Medulla oblongata (tissue), 1 donor: ENCODE results near the gene GFAP.

Source experiments
- DNase-seq: peaks from one replicate; pipeline ENCODE4 v3.0.0-alpha.2; 2015; ENCODE audit errors: extremely low spot score

The GFAP gene

DNA sequence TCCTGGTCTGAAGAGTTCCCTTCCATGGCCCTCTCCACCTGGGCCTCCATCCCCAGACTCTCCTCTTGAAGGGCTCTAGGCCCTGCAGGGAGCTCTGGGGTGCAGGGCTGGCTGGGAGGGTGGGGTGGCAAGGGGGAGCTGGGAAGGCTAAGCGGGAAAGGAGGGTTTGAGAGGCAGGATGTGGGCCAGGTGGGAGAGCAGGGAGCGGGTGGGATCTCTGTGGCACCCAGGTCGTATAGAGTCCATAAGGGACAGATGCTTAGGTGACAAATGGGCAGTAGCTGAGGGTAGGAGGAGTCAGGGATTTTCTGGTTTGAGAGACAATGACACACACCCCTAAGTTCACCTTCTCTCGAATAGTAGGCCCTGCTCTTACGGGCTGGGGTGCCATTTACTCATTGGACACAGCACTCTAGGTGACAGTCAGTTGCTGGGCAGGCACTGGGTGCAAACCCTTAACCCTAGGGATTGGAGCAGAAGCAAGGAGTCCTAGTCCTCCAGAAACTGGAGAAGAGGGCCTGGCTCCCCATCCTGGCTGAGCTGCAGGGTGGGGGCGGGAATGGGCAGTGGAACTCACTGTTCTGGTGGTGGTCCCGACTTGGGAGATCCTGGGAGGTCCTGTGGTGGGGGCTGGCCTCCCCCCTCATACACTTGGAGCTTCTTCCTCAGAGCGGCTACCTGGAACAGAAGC is 16.9 kb upstream of the GFAP start:
- no peak for DNase-seq

DNA sequence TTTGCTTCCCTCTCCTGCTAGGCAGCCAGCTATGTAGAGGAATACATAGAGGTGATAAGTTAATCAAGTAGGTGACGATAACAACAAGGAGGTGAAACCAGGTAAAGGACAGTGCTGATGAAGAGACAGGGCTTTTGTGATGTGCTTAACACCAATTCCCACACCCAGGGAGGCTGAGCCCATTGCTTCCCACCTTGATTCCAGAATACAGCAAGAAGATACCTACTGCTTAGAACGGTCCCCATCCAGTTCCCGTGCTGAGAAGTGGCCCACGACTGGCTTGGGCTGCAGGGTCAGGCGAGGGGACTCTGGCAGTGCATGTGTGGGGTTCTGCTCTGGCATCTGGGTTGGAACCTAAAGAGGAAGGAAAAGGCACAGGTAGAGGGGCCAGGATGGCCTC is 16.1 kb upstream of the GFAP start:
- DNase-seq, result no peak

DNA sequence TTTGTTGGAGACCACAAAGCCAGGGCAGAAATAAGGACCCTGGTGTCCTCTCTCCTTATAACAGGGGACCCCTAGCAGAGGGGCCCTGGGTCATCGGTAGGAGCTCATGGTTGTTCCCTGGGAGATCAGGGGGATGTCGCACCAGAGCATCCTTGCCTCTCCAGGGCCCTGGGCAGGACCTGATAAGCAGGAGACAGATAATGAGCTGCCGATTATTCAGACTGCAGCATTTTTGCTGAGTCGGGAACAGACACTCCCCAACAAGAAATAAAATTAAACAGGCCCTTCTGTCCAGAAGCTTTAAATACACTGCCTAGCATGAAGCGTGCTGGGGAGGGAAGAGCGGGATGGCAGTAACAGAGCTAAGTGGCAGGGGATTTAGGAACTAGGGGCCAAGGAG is 15.4 kb upstream of the GFAP start:
- DNase-seq, result no peak

DNA sequence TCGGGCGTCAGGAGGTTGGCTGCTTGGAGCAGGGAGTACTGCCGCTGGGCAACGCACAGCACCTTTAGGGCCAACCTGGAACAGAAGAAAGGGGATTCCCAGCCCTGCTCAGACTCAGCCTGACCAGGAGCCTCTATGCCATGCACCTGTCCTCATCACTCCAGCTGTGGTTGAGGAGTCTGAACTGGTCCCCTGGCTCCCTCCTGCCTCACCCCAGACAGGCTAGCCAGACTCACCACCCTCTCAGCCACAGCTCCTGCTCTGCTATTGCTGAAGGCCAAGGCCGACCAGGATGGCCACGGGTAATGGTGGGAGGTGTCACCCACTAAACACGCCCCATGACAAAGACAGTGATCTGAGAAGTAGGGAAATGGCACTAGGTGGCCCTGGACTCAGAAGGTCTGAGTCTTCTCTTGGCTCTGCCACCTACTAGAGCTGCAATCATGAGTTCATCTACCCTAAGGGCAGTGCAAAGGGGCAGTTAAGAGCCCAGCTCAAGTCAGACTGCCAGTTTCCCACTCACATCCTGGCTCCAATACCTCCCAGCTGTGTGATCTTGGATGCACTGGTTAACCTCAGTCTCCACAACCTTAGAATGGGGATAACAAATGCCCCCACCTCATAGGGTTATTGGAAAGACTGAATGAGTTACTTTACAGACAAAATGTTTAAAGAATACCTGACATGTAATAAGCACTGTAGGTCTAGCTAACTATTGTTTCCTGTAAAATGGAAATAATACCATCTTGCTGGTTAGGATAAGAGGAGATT is 13.8 kb upstream of the GFAP start:
- DNase-seq, result no peak

DNA sequence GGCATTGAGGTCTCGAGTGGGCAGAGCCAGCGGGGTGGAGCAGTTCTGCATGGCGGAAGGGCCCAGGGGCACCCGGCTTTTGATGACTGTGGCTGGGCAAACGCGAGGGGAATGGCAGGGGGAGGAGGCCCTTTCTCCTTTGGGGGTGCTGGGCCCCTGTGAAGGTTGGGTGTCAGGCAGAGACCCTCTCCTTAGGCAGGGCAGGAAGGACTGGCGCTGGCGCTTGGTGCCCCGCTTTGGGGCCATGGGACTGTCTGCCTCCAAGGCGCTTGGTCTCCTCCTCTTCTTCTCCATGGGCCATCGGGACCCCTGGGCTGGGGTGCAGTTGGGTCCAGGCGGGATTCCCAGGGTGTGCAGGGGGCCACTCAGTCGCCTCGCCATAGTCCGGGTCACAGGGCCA is 12.8 kb upstream of the GFAP start:
- no peak for DNase-seq

DNA sequence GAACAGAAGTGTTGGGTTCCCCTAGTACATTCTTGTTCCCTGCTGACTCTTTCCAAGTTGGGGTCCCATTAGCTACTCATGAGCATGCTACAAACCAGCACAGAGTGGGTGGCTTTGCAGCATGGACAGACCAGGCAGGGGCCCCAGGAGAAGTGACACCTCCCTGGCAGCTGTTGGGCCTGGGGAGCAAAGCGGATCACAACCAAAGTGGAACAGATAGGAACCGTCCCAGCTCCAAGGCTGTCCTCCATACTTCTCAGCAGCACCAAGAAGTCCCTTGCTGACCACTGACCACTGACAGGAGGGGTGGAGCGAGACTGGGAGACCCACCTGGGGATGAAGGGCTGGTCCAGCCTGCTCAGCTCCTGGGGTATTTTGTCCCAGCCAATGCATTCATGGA is 12.4 kb upstream of the GFAP start:
- DNase-seq, result no peak

DNA sequence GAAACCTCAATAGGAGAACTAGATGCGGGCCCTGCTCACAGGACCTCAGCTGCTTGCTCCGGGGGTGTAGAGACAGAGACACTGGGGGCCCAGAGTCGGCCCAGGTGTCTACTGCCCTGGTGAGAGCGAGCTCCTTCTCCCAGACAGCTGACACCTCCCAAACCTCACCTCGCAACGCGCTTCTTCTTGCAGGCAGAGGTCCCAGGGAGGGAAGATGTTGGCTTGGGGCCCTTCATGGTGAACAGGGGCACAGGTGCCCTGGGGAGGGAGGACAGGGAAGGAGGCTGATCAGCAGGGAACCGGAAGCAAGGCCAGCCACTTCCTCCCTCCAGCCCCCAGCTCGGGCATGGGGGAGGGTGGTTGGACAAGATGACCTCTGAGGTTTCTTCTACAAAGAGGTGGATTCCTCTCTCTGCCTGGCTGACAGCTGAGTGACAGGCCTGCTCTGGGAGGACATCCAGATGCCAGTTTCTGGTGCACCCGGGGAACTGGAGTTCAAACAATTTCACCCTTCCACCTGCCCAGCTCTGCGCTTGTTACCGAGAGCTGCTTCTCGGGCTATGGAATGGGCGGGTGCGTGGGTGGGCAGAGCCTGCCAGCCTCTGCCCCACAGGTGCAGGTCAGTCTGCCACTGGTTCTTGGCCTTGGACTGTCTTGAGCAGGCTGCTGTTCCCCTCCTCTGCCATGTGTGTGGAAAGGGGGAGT is 11.7 kb upstream of the GFAP start:
- DNase-seq, result no peak

DNA sequence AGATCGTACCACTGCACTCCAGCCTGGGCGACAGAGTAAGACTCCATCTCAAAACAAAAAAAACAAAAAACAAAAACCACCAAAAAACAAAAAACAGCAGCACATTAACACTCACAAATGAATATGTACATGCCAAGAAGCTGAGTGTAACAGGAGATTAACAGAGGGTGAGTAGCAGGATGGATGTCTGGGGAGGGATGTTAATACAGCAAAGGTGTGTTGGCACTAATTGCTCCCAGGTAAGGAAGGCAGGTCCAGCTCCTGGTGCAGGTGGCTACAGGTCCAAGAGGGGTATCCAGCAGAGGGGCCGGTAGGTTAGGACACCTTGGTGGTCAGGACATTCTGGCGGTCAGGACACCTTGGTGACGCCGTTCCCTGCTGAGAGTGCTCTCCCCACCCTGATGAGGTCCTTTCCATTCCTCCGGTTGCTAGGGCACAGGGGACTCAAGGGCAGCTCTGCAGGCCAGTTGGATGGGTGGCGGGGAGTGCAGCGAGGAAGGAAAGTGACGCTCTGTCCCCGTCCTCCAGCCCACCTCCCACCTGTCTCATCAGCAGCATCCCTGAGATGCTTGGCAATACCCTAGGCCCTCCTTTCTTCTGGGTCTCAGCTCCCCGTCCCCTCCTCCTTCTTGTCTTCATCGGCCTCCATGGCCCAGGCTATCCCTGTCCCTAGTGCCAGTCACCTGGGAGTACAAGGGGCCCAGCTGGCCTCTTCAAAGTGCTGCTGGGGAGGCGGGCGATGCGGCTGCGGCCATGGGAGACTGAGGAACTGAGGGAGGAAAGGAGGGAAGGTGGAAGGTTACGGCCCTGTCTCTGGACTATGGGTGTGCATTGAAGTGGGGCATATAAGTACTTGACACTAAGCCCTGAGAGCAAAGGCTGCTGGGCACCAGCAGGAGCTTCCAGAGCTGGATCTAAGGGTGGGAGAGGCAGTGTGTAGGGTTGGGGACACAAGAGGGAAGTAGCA is 10.7 kb upstream of the GFAP start:
- no peak for DNase-seq

DNA sequence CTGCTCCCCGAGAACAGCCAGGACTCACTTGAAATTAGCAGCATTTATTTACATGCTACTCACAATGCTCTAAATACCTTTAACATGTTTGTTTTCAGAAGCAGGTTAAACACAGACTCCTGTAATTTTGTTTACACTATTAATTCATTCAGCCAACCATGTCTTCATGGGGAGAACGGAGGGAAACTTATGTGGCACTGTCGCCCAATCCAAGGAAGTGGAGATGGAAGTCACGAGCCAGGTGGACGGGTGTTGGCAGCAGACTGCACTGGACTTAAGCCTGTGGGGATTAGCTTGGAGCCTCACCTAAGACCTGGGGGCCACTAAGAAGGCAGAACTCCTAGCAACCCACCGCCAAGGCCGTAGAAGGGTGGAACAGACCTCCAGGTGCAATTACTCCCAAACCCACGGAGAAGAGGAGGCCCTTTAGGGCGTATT is 8.8 kb upstream of the GFAP start:
- DNase-seq, result no peak

DNA sequence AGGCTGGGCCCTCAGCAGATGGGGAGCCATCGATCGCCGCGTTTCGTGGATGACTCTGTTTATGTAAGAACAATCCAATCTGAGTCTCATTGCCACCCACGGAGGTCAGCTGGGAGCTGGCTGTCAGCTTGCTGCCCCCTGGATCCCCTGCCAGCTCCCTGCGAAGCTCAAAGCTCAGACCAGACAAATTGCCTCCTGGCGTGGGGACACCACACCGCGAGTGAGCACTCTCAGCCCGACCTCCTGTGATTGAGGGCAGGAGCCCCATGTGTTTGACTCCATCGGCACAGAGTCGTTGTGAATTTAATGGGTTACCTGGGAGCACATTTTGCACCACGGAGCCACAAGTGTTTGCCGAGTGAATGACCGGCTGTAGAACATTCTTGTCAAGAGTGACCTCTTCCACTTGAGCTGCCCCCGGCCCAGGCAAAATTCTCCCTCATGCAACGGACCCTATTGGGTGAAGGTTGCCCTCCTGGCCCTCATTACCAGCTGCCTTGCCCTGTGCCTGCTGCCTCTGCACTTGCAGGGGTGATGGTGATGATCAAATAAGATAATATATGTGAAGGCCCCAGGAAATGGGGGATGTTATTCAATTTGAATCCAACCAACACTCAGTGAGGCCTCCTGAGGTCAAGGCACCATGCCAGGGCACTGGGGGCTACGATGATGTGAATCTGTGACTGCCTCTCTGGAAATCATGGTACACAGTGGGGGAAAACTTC is 7.6 kb upstream of the GFAP start:
- DNase-seq, result no peak

DNA sequence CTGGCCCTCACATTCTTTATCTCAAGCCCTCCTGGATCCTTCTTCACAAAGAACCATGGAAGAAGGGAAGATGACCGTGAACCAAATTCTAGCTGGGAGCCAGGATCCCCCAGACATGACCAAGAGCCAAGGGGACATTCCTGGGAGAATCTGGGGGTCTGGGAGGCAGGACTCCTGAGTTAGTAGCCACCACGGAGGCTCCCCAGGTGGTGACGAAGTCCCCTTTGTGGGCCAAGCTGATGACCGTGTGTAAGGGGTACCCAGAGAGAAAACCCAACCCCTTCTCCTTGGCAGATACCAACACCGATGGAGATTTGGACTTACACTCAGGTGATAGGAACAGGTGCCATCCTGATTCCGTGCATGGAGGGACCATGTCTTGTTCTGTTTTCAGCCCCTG is 6.8 kb upstream of the GFAP start:
- no peak for DNase-seq

DNA sequence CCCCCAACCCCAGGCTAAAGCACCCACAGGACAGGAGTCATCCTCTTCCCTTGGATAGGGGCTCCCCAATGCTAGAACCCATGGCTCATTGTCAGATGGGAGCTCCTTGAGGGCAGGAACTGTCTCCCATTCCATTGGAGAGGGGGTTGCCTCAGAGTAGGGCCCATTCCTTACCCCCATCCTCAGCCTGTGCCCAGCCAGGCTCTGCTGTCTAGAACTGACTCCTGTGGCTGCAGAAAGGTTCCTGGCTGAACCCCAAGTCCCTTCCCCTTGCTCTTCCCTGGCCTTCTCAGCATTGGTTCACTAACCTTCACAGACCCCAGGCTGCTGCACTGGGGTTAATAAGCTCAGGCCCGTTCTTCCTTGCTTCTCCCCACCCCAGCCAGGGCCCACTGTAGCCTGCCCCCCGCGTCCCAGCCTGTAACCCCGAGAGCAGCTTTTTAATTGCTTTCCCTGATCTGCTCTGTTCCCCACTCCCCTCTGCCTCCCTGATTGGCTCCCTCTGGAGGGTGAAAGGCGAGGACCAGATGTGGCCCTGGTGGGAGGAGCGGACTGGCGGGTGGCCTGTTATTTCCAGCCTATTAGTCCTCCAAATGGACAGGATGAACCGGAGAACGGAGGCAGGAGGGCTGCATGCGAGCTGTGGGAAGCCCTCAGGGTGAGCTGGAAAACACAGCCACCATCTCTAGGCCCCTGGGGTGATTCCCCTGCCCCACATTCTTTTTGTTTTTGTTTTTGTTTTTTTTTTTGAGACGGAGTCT is 6.0 kb upstream of the GFAP start:
- no peak for DNase-seq

DNA sequence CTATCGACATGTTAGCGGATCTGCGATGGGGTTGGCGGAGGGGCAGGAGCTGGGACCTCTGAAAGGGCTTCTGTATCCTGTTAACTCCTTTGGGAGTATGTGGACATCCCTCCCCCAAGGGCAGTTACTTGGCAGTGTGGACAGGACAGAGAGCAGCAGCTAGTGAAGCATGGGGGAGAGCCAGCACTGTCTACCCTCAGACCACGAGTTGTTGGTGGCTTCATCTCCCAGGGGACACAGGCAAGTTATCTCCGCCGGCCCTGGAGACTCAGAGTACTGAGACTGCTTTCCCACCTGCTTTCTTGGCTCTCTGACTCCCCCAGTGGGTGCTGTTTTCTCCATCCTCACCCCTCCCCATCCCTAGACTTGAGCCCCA is 5.3 kb upstream of the GFAP start:
- no peak for DNase-seq

DNA sequence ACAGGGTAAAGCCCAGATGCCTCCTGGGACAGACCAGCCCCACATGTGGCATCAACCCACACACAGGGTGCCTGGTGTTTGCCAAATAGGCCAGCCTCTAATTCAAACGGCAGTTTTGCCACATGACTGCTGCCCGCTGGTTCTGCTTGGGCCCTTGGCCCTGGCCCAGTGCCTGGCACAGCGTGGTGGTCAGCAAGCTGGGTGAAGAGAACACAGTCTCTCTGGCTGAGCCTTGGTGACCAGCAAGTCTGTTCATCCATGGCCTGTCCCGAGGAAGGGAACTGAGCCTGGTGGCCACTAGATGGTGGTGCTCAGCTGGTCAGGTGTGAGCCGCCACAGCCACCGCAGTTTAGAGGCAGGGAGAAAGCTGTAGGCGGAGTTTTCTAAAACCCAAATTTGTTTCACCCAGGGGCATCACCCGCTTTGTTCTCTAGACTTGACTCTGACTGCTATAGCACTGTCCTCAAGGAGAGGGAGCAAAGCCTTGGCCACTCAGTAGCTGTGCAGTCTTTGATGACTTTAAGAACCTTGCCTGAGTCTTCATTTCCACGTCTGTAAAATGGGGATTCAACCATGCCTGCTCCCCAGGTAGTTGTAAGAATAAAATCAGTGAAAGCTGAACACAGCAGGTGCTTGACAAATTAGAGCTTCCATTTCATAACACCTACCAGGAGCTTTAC is 4.7 kb upstream of the GFAP start:
- DNase-seq, result peak; percentile 94

DNA sequence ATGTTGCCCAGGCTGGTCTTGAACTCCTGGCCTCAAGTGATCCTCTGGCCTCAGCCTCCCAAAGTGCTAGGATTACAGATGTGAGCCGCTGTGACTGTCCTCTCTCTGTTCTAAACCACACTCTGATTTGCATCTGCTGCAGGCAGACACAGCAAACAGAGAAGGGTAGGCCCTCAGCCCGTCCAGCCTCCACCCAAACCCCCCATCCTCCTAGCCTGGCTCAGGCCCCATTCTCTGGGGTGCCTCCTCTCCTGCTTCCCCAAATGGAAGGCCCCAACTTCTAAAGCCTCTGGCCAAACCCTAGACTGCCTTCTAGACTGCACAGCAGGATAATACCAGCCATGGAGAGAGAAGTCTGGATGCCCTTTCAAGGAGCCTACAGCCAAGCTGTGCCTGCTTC is 4.1 kb upstream of the GFAP start:
- DNase-seq, result no peak

DNA sequence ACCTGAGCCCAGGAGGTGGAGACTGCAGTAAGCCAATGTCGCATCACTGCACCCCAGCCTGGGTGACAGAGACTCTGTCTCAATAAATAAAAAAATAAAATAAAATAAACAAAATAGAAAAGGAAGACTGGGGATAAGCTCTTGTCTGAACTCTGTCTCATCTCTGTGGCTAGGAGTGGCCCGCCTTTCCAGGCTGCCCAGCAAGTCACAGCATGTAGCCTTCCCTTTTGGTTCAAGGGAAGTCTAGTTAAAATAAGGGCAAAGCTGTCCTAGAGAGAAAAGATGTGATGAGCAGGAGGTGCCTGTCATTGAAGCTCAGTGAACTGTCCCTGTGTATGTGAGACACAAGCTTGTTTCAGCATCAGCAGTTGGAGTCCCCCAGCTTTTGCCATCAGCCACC is 2.7 kb upstream of the GFAP start:
- DNase-seq, result no peak

DNA sequence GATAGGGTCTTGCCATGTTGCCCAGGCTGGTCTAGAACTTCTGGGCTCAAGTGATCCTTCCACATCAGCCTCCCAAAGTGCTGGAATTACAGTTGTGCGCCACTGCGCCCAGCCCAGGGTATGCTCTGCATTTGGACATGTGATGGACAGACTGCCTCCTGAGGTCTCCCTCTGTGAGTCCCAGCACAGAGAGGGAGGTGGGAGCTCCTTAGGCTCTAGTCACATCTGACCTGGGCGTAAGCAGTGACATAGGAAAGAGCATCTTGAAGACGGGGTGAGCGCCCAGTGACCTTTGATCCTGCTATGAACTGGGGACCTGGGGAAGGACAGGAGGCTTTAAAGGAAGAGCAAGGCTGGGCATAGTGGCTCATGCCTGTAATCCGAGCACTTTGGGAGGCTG is 2.2 kb upstream of the GFAP start:
- DNase-seq, result no peak

DNA sequence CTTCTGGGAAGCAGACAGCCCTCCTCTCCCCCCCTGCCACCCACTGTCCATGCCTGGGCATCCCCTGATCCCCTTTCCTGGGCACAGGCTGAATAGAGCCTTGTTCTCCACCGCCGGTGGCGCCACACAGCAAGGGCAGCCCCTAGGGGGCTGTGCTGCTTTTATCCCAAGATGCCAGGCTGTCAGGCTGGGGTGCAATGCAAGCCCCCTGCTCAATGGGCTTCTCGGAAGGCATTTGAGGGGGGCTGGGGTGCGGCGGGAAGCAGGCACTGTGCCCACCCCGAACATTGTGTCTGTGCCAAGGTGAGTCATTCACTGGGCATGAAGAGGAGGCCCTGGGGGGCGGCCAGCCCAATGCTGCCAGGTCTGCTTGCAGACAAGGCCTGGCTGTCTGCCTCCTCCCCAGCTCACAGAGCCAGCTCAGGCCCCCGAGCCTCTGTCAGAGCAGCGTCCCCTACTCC is 1.5 kb upstream of the GFAP start:
- peak; percentile 85 for DNase-seq

DNA sequence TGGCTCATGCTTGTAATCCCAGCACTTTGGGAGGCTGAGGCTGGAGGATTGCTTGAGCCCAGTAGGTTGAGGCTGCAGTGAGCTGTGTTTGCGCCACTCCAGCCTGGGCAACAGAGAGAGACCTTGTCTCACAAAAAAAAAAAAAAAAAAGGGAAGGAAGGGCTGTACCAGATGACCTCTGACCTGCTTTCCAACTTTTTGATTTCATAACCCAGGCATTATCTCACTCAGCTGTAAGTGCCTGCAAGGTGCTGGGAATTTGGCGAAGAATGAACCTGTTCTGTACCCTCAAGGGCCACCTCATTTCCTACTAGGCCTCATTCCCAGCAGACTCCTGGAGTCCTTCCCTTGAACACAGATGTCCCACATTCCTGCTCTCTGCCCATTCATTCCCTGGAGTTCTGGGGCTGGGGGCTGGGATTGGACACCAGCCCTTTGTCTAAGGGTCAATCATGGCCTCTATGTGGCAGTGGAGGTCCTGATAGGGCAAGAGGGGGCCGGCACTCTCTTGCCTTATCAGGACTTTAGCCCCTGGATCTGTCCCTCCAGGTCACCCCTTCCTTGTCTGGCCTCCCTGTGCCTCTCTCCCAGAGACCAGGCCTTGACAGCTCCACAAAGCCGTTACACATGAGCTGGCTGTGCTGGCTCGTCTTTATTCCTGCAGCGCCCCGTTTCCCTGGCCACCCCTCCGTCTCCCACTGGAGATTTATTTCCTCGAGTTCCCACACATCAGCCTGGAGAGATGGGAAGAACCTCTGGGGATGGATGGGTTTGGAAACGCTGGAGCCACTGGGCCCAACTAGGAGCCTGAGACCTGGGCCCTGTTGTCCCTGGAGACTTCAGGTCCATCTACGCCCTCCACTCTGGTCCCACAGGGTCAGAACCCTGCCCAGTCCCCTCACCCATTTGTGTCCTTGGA is 821 bp upstream of the GFAP start:
- DNase-seq, result no peak
